NCI-H1436 treated with DMSO at 0.1 percent for 48 hours (cell line): Measurements from ENCODE around the gene ACTR3C.
A peak's percentile ranks its signal among the peaks of the same experiment; 100 is the strongest.
"Not testable (repeated sequence)": the region's sequence is repeated elsewhere in the genome, so short reads cannot be mapped to it uniquely, and the experiment has no call there.

ENCODE experiments used
- DNase-seq: peaks from one replicate; lab custom pipeline; 2025; lab: John Stamatoyannopoulos, UW

ACTR3C gene

DNA sequence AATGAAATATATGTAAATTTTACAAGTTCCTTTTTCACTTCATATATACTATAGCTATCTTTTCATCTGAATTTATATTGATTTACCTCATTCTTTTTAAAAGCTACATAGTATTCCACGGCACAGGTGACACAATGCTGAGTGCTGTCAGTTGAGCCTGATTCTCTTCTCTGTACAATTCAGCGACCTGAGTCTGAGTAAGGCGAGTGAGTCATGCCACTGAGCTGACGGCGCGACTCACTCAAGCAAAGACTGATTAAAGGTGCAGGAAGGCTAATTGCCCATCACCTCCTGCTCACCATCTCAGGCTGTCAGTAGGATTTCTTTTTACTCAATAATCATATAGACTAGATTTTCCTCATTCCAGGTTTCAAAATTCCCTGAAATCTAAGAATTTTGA is 39.7 kb downstream of the ACTR3C start:
- not testable (repeated sequence) for DNase-seq

- DNase-seq: not testable (repeated sequence)
Observed at GRCh38 chr7:150283111-150283510, 40.2 kb downstream of the ACTR3C start.

- not testable (repeated sequence) for DNase-seq
Observed at GRCh38 chr7:150281681-150282403, 41.5 kb downstream of the ACTR3C start.

- DNase-seq: not testable (repeated sequence)
Observed at GRCh38 chr7:150278383-150278782, 45.0 kb downstream of the ACTR3C start.

DNA sequence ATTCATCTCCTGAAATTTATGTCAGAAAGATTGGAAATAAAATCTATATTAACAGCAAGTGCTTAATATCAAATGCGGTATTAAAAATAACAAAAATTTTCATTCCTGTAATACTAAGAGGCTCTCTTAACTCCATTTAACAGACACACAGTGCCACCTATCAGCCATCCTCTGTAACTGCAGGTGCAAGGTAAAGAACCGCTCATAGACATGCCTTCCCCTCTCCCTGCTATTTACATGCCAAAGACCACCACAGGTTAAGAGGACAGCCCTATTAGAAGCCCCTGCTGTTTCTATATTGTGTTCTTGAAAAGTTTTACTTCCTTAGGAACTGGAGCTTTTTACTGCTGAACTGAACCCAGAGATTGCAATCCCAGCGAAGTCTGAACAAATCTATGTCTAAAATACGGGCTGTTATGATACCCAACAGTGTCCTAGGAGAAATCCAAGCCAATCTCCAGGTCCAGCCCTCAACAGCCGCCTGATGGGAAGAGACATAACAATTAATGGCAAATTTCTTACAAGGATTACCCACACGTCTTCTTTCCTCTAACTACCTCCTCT is 47.1 kb downstream of the ACTR3C start:
- not testable (repeated sequence) for DNase-seq

DNA sequence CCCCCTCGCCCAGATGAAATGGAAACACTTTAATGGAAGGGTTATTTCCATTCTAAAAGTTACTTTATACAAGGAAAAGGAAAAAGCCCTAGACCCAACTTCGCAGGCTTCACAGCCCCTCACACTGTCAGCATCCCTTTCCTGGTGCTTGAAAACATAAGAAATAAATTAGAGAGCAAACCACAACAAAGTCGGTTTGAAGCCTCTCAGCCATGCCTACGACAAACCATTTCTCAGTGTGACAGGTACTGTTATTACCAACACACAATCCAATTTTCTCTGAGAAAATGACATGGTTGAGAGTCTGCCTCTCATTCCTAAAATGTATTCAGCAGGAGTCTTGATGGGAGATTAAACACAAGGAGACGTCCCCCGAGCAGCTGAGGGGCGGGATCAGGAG is 51.4 kb downstream of the ACTR3C start:
- not testable (repeated sequence) for DNase-seq

DNA sequence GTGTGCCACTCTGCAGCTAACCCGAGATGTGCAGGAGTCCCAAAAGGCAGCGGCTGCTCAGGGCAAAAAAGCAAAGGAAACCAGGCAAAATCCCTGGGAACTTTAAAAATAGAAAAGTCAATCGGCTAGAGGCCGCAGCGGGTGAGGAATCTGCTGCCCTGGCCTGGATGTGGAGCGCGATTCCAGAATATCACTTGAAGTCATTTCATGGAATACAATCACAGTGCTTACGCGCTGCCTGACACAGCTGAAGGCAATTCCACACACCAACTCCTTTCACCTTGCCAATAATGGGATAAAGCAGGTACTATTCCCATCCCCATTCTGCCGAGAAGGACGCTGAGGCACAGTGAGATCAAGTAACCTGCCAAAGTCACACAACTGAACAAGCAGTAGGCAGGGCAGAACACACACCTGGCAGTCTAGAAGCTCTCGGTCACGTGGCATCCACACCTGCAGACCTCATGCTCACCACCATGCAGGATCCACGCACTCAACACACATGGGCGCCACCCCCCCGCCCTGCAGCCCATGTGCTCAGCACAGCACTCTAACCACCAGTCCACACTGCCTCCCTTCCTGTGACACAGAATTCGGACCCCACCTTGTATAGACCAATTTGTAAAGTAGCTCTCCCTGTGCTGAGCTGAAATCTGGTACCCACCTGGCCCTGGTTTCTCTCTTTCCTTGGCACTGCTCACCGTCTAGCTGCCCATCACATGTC is 53.1 kb downstream of the ACTR3C start:
- DNase-seq: not testable (repeated sequence)

DNA sequence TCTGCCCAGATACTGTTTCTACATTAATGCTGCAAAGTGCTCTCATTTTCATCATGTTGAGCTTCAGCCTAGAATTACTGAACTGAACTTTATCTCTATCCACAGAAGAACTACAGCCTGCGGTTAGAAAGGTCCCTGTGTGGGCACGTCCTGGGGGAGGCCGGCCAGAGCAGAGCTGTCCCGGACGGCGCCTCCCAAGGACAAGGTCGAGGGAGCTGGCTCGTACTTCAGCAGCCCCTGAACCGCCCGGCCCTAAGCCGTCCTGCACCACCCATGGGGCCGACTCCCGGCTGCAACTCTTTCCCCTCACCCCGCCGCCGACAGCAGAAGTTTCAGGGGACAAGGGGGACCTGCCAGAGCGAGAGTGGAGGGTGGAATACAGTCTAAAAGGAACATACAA is 54.5 kb downstream of the ACTR3C start:
- not testable (repeated sequence) for DNase-seq

- DNase-seq: not testable (repeated sequence)
Observed at GRCh38 chr7:150268287-150268686, 55.1 kb downstream of the ACTR3C start.

DNA sequence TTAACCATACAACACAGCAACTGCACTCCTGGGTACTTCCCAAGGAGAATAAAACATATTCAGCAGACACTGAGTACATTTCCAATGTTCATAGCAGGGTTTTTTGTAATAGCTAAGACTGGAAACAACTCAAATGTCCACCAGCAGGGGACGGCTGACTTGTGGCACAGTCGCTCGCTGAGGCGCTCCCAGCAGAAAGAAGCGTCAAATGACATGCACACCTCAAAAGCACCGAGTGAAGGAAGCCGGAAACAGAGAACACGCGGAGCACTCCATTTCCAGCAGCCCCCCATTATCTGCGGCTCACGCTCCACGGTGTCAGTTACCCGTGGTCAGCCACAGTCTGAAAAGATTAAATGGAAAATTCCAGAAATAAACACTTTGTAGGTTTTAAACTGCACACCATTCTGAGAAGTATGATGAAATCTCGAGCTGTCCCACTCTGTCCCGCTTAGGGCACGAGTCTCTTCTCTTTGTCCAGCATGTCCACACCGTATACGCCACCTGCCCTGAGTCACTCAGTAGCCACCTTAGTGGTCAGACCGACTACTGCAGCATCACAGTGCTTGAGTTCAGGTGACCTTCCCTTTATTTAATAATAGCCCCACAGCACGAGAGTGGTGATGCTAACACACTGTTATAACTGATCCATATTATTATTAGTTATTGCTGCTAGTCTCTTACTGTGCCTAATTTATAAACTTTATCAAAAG is 56.2 kb downstream of the ACTR3C start:
- DNase-seq: not testable (repeated sequence)

- DNase-seq: not testable (repeated sequence)
Observed at GRCh38 chr7:150262656-150263055, 60.7 kb downstream of the ACTR3C start.

DNA sequence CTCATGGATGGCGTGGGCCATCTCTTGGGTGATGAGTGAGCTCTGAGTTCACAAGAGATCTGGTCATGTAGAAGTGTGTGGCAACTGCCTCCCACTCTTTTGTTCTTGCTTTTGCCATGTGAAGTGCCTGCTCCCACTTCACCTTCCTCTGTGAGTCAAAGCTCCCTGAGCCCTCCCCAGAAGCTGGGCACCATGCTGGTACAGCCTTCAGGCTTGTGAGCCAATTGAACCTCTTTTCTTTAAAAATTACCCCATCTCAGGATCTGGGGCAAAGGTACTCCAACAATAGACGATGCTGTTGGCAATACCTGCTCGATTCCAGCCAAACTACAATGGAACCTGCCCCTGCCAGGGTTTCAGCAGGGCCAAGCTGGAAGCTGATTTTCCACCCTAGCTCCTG is 75.6 kb downstream of the ACTR3C start:
- not testable (repeated sequence) for DNase-seq

GRCh38 chr7:150245208-150245607 is 78.1 kb downstream of the ACTR3C start:
- not testable (repeated sequence) for DNase-seq

DNA sequence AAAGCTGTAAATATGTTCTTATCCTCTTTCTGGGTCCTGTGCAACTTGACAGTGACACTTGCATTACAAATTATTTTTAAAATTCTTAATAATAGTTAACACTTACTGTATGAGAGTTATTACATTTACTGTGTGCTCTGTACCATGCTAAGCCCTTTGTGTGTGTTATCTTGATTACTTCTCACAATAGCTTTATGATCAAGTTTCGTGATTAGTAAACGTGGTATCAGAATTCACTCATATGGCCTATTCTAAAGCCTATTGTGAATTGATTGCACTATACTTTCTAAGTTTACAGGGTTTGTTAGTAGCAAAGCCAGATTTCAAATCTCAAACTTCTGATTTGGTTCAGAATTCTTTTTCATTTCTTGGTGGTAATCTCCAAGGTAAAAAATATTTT is 80.4 kb downstream of the ACTR3C start:
- not testable (repeated sequence) for DNase-seq

DNA sequence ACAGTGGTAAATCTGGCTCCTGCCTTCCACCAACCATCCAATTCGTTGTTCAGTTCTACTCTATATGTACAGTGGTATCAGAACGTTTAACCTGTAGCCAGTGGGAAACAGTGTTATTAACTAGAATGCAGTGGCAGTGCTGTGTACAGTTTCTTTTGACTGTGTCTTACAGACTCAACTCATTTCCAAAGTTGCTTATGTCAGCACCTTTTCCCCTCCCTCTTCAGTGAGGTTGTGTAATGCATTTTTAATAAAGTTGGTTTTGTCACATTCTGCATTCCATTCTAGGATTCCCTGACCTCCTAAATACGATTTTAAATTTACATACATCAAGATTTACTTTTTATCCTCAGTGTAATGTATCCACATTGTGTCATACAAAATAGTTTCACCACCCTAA is 97.9 kb downstream of the ACTR3C start:
- DNase-seq: not testable (repeated sequence)

- DNase-seq: peak; percentile 7
Observed at GRCh38 chr7:150222083-150222972, 101.0 kb downstream of the ACTR3C start.

GRCh38 chr7:150220673-150221181 is 102.6 kb downstream of the ACTR3C start:
- DNase-seq: not testable (repeated sequence)

DNA sequence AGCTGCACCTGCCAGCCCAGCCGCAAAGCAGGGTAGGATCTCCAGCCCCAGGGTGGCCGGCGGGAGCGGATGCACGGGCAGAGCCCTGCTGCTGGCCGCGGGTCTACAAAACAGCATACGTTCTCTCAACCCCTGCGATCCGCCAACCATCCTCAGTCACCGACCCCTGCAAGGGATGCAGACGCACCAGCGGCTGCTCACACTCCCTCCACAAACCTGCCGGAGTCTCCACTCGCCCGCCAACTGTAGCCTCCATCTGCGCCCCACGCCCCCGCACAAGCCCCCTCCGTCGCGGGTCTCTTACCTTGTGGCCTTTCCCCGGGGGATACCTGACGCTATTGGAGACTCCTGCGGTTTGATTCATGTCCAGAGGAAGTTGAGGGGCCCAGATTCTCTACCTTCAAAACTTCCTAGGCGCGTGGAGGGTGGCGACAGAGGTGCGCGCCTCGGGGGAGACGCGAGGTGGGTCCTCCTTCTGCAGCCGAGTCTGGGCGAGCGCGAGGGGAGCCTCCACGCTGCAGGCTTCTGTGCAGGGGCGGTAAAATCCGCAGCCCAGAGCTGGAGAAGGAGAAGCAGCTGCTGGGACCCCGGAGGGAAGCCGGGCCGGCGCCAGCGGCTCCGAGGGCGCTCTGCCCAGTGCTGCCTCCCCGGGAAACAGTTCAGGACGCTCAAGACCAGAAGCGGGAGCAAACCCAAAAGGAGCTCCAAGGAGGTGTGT is 103.2 kb downstream of the ACTR3C start:
- not testable (repeated sequence) for DNase-seq

GRCh38 chr7:150206848-150207247 is 116.5 kb downstream of the ACTR3C start:
- not testable (repeated sequence) for DNase-seq

- DNase-seq: not testable (repeated sequence)
Observed at GRCh38 chr7:150205866-150206265, 117.5 kb downstream of the ACTR3C start.
